ENCODE results near the gene GOLGA6L10.
"Not testable (repeated sequence)": the region's sequence is repeated elsewhere in the genome, so short reads cannot be mapped to it uniquely, and the experiment has no call there.

The GOLGA6L10 gene

GRCh38 chr15:82338573-82338972 lies 10.7 kb downstream of the GOLGA6L10 start:
- DNase-seq, result not testable (repeated sequence)

DNA sequence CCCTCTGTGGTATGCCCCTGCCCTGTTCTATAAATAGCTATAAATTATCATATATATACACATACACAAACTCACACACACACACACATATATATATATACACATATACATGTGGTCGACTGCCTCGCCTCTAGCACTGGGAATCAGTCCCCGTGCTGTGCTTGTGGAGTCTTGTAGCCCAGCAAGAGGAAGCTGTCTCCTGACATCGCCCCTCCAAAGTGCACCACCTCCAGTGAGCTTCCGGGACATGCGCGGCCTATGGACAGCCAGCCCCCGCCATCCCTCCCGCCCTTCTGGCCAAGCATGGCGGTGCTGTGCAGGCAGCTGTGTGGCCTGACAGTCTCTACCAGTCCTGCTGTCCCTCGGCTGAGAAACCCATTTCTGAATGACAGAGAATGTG lies 11.2 kb downstream of the GOLGA6L10 start:
- not testable (repeated sequence) for DNase-seq

- not testable (repeated sequence) for DNase-seq
Measured at GRCh38 chr15:82337051-82337450, 12.2 kb downstream of the GOLGA6L10 start.

DNA sequence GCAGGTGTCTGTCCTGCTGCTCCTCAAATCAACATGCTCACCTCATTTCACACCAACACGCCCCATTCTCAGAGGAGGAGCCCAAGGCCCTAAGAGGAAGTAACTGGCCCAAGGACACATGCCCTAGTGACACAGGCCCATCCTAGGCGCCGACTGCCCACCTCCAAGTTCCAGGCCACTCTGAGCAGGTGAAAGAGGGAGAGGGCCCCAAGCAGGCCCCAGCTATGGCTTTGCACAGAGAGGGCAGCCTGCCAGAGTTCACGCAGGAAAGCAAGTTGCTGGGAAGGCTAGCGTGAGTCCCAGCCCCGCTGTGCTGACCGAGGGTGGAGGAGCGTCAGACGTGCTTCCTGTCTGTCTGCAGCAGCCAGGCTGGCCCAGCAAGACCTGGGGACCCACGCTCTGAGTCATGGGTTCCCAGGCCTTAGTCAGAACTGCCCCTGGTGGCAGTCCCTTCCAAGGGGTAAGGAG lies 13.1 kb downstream of the GOLGA6L10 start:
- not testable (repeated sequence) for DNase-seq

- not testable (repeated sequence) for DNase-seq
Measured at GRCh38 chr15:82335006-82335405, 14.3 kb downstream of the GOLGA6L10 start.

- DNase-seq, result not testable (repeated sequence)
Measured at GRCh38 chr15:82334554-82334932, 14.7 kb downstream of the GOLGA6L10 start.

GRCh38 chr15:82333603-82334553 lies 15.4 kb downstream of the GOLGA6L10 start:
- not testable (repeated sequence) for DNase-seq

- not testable (repeated sequence) for DNase-seq
Measured at GRCh38 chr15:82332711-82333602, 16.3 kb downstream of the GOLGA6L10 start.

DNA sequence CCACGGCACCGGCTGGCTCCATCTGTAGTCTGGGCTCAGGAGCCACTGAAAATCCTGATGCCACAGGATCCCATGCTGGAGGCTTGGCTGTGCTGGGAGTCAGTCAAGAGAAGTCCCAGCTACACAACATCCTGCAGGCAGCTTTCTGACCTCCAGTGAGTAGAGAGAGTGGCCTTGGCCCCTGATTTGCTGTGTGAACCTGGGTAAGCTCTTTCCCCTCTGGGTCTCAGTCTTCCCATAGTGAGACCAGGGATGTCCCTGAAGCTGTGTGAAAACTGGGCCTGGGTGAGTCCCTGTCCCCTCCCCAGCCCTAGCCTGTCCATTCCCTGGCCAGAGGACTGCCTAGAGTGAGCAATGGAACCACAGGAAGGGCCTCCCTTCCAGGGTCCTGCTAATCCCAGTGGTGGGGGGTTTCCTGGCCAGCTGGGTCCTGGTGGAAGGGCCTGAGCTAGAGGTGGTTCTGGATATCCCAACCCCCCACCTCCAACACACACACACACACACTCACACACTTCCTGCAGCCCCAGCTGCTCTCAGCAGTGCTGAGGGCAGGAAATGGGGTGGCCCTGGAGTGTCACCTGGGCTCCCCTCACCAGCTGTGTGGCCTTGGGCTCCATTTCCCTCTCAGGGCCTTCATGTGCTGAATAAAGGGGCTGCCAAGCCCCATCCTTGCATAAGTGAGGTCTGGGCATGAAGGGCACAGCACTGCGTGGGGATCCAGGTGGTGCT lies 17.5 kb downstream of the GOLGA6L10 start:
- DNase-seq, result not testable (repeated sequence)

DNA sequence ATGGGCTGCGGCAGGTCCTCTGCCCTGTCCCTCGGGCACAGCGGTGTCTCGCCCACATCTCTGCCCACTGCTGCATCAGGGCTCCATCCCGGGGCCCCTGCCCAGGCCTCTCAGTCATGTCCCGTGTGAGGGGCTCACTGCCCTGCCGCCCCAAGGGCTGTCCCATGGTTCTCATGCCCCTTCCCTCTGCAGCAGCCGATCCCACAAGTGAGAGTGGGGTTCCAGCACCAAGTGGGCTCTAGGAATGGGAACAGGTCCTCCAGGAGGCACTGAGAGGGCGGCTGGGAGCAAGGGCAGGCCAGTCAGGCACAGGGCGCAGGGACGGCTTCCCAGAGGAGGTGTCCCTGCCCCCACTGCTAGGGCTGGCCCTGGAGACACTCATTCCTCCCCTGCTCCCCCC lies 18.4 kb downstream of the GOLGA6L10 start:
- DNase-seq, result not testable (repeated sequence)

DNA sequence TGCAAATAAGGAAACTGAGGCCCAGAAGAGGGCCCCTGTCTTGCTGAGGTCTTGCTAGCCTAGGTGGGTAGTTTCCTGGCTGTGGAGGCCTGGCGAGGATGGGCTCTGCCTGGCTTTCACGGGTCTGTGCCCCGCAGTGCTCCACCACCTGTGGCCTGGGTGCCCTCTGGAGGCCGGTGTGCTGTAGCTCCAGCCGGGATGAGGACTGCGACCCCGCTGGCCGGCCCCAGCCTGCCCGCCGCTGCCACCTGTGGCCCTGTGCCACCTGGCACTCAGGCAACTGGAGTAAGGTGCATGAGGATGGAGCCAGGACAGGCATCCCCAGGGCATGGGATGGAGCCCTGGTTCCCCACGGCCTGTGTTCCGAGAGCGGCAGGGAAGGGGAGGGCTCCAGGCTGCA lies 20.2 kb downstream of the GOLGA6L10 start:
- not testable (repeated sequence) for DNase-seq

DNA sequence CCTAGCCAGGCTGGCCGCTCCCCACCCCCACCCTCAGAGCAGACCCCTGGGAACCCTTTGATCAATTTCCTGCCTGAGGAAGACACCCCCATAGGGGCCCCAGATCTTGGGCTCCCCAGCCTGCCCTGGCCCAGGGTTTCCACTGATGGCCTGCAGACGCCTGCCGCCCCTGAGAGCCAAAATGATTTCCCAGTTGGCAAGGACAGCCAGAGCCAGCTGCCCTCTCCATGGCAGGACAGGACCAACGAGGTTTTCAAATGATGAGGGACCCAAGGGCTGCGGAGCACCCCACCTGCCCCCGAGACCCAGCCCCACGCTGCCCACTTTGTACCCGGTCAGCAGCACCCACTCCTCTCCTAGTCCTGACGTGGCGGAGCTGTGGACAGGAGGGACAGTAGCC lies 21.9 kb downstream of the GOLGA6L10 start:
- DNase-seq, result not testable (repeated sequence)

DNA sequence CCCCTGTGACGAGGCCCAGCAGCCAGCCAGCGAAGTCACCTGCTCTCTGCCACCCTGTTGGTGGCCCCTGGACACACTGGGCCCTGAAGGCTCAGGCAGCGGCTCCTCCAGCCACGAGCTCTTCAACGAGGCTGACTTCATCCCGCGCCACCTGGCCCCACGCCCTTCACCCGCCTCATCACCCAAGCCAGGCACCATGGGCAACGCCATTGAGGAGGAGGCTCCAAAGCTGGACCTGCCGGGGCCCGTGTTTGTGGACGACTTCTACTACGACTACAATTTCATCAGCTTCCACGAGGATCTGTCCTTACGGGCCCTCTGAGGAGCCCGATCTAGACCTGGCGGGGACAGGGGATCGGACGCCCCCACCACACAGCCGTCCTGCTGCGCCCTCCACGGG lies 22.4 kb downstream of the GOLGA6L10 start:
- DNase-seq, result not testable (repeated sequence)

DNA sequence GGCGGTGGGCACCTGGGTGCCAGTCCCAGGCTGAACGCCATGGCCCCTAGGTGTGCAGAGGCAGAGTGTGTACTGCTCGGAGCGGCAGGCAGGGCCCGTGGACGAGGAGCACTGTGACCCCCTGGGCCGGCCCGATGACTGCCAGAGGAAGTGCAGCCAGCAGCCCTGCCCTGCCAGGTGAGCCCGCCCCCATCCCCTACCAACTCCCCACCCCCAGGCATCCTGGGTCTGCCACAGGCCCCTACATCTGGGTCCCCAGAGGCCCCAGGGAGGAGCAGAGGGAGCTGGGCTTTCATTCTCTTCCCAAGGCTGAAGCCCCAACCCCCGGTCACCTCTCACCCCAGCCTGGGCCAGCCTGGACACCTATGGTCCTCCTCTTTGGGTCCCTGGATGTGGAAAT lies 23.6 kb downstream of the GOLGA6L10 start:
- not testable (repeated sequence) for DNase-seq

DNA sequence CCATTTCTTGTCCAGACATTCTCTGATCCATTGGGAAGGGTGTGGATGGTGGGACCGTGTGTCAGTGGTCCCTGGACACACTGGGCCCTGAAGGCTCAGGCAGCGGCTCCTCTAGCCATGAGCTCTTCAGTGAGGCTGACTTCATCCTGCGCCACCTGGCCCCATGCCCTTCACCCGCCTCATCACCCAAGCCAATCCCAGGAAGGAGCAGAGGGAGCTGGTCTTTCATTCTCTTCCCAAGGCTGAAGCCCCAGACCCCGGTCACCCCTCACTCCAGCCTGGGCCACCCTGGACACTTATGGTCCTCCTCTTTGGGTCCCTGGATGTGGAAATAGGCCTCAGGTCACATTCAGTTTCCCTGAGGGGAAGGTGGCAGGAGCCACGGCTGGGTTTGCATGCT lies 24.4 kb downstream of the GOLGA6L10 start:
- DNase-seq, result not testable (repeated sequence)

DNA sequence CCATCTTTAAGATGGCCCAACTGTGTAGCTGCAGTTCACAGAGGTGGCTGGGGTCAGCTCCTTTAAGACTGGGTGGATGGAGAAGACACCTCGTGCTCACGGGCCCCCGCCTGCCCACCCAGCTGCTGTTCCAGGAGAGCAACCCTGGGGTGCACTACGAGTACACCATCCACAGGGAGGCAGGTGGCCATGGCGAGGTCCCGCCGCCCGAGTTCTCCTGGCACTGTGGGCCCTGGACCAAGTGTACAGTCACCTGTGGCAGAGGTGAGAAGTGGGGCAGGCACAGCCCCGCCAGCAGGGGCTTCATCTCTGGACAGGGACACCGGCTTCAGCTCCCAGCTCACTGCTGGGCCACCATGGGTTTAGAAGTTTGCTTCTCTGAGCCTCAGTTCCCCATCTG lies 26.8 kb downstream of the GOLGA6L10 start:
- DNase-seq, result not testable (repeated sequence)

DNA sequence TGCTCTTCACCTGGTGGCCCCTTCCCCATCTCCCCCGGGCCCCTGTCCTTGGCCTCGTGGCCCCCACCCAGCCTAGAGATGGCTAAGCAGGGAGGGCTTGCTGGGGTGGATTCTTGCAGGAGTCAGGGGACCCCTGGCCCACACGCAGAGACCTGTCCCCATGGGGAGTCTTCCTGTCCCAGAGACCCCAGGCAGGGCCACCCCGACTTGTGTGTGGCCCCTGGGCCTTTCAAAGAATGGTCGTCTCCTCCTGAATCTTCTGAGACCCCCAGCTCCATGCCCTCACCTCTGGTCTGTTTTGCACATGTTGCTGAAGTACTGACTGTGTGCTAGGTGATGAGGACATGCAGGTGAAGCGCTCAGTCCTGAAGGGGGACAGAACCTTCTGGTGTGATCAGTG lies 28.4 kb downstream of the GOLGA6L10 start:
- DNase-seq, result not testable (repeated sequence)

GRCh38 chr15:82319522-82320278 lies 29.6 kb downstream of the GOLGA6L10 start:
- DNase-seq, result not testable (repeated sequence)

DNA sequence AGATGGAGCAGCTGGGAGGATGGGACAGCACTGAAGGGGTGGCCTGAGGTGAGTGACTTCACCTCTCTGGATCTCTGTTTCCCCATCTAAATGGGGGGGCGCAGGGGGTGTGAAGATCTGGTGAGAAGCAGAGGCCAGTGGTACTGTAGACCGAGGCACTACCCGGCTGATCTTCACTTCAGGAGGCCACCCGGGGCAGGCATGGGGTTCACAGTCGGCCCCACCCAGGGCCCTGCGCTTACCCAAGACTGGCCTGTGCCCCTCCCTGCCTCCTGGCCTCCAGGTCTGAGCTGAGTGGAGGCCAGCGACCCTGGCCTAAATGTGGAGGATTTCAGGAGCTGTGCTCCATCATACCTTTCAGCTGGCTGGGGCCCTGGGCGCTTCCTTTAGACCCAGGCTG lies 31.0 kb downstream of the GOLGA6L10 start:
- not testable (repeated sequence) for DNase-seq

- not testable (repeated sequence) for DNase-seq
Measured at GRCh38 chr15:82317516-82317915, 31.8 kb downstream of the GOLGA6L10 start.

DNA sequence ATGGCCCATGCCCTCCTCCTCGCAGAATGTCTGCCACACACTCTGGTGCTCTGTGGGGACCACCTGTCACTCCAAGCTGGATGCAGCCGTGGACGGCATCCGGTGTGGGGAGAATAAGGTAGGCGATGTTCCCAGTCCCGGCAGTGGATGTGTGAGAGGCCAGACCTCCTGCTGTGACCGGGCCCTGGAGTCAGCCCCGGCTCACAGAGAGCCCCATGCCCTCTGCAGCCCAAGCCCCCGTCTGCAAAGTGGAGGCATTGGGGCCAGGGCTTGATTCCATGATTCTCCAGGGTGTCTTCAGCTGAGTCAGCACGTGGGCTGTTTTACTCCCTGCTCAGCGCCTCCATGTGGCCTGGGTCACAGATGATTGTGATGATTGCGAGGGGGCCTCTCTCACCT lies 32.2 kb downstream of the GOLGA6L10 start:
- DNase-seq, result no peak

All from activated CD4-positive, CD25-positive, alpha-beta regulatory T cell treated with anti-CD3 and anti-CD28 coated beads, Interleukin-2, amount 50 U/mL, for 72 hours (primary cell).